GM23338 (cell line): ENCODE data around the gene RGL1. TPM values are rescaled to one million over a fixed set of nuclear protein-coding genes. Genes with fewer than 3 reads are reported as not detected.

Experiments
- ATAC-seq: fragments of 200-7000 bp; cut with Tn5 transposase; 3 replicates; pipeline ENCODE4 v1.9.1; 2020
- DNase-seq: peaks from one replicate; pipeline ENCODE4 v3.0.0-alpha.2; 2015; ENCODE audit warnings: low spot score
- H2AFZ ChIP-seq: fragments of 200-600 bp; sonication (generic); 2 replicates; pipeline ENCODE4 v1.8.0; 2016; ENCODE audit warnings: antibody characterized with exemption, mild to moderate bottlenecking, moderate library complexity
- H3F3A ChIP-seq: fragments of 200-600 bp; sonication (generic); replicated peaks from 2 replicates; pipeline ENCODE4 v1.8.0; 2017; ENCODE audit warnings: antibody characterized with exemption, mixed run types, low read depth
- H3K27ac ChIP-seq: fragments of 200-600 bp; sonication (generic); 2 replicates; pipeline ENCODE4 v1.6.1; 2016; ENCODE audit warnings: low read depth
- H3K27me3 ChIP-seq: fragments of 200-600 bp; sonication (generic); 2 replicates; pipeline ENCODE4 v1.8.0; 2016; ENCODE audit warnings: mild to moderate bottlenecking, mixed run types, moderate library complexity; ENCODE audit not compliant: insufficient read depth
- H3K36me3 ChIP-seq: fragments of 200-600 bp; sonication (generic); 2 replicates; pipeline ENCODE4 v1.8.0; 2016; ENCODE audit warnings: mild to moderate bottlenecking; ENCODE audit not compliant: insufficient read depth
- H3K4me1 ChIP-seq: fragments of 200-600 bp; sonication (generic); 2 replicates; pipeline ENCODE4 v1.8.0; 2016; ENCODE audit warnings: mild to moderate bottlenecking, moderate library complexity; ENCODE audit not compliant: insufficient read depth
- H3K4me2 ChIP-seq: fragments of 200-600 bp; sonication (generic); 2 replicates; pipeline ENCODE4 v1.7.1; 2017; ENCODE audit warnings: mixed run types
- H3K4me3 ChIP-seq: fragments of 200-600 bp; sonication (generic); 2 replicates; pipeline ENCODE4 v1.6.1; 2016; ENCODE audit warnings: mixed run types
- H3K79me2 ChIP-seq: fragments of 200-600 bp; sonication (generic); replicated peaks from 2 replicates; pipeline ENCODE4 v1.8.0; 2017; ENCODE audit warnings: mild to moderate bottlenecking; ENCODE audit not compliant: insufficient read depth
- H3K9me2 ChIP-seq: fragments of 200-600 bp; sonication (generic); 2 replicates; pipeline ENCODE4 v1.8.0; 2017; ENCODE audit not compliant: insufficient read depth
- H4K20me1 ChIP-seq: fragments of 200-600 bp; sonication (generic); replicated peaks from 2 replicates; pipeline ENCODE4 v1.8.0; 2017; ENCODE audit warnings: mild to moderate bottlenecking; ENCODE audit not compliant: insufficient read depth
- H3K27ac Mint-ChIP-seq: 2 replicates; pipeline ENCODE4 v1.8.0; 2020; ENCODE audit warnings: inconsistent platforms, mild to moderate bottlenecking, moderate library complexity, mixed read lengths
- H3K27me3 Mint-ChIP-seq: 3 replicates; pipeline ENCODE4 v1.8.0; 2022; ENCODE audit warnings: low read depth, mild to moderate bottlenecking, moderate library complexity, mixed read lengths, inconsistent platforms; ENCODE audit not compliant: insufficient read depth, poor library complexity
- H3K36me3 Mint-ChIP-seq: 3 replicates; pipeline ENCODE4 v1.8.0; 2021; ENCODE audit warnings: low read depth, mild to moderate bottlenecking, inconsistent platforms, moderate library complexity, mixed read lengths
- H3K4me1 Mint-ChIP-seq: 3 replicates; pipeline ENCODE4 v1.8.0; 2020; ENCODE audit warnings: mild to moderate bottlenecking, inconsistent platforms, mixed read lengths
- H3K4me3 Mint-ChIP-seq: 3 replicates; pipeline ENCODE4 v1.8.0; 2021; ENCODE audit warnings: moderate library complexity, mild to moderate bottlenecking, inconsistent platforms, mixed read lengths
- H3K9me3 Mint-ChIP-seq: 3 replicates; pipeline ENCODE4 v1.8.0; 2020; ENCODE audit warnings: moderate library complexity, mild to moderate bottlenecking, inconsistent platforms, mixed read lengths
- CREB1 ChIP-seq: fragments of 250-450 bp; sonication (Bioruptor Pico); IDR thresholded peaks from 2 replicates; pipeline ENCODE4 v1.5.0; 2020; ENCODE audit warnings: low read depth, mild to moderate bottlenecking, moderate library complexity
- ETS1 ChIP-seq: IDR thresholded peaks from 2 replicates; pipeline ENCODE4 v1.6.1; 2016; ENCODE audit warnings: antibody characterized with exemption
- EZH2 ChIP-seq: fragments of 200-600 bp; sonication (generic); IDR thresholded peaks from one replicate; pipeline ENCODE4 v1.8.0; 2017; ENCODE audit warnings: antibody characterized with exemption, mild to moderate bottlenecking, low read depth; ENCODE audit not compliant: unreplicated experiment
- EZH2phosphoT487 ChIP-seq: fragments of 200-600 bp; sonication (generic); IDR thresholded peaks from one replicate; pipeline ENCODE4 v1.8.1; 2018; ENCODE audit warnings: antibody characterized with exemption; ENCODE audit not compliant: unreplicated experiment
- NANOG ChIP-seq: IDR thresholded peaks from 2 replicates; pipeline ENCODE4 v1.6.1; 2016; ENCODE audit warnings: antibody characterized with exemption, borderline replicate concordance
- POLR2AphosphoS5 ChIP-seq: IDR thresholded peaks from 2 replicates; pipeline ENCODE4 v1.6.1; 2016; ENCODE audit warnings: antibody characterized with exemption, low read depth
- STAT1 ChIP-seq: IDR thresholded peaks from one replicate; pipeline ENCODE4 v1.6.1; 2016; ENCODE audit warnings: antibody characterized with exemption; ENCODE audit not compliant: unreplicated experiment
- ZNF114 ChIP-seq: fragments of 250-450 bp; sonication (Bioruptor Pico); IDR thresholded peaks from 2 replicates; pipeline ENCODE4 v1.5.0; 2020; ENCODE audit warnings: mild to moderate bottlenecking, moderate library complexity
- ZNF331 ChIP-seq: fragments of 250-450 bp; sonication (Bioruptor Pico); IDR thresholded peaks from 2 replicates; pipeline ENCODE4 v1.5.0; 2020; ENCODE audit warnings: low read depth, mild to moderate bottlenecking, moderate library complexity
- polyA plus RNA-seq: library from polyadenylated mRNA; unstranded; fragments of >200 nt; fragmentation: Nextera tagmentation; extraction: Ambion mirVana; gene quantifications from 2 replicates; pipeline ENCODE4 v1.2.1, GENCODE V29; 2016
- total RNA-seq: library from RNA; depleted of rRNA; stranded (reverse); fragments of >200 nt; shearing (Covaris generic); gene quantifications from 2 replicates; pipeline ENCODE4 v1.2.3, GENCODE V29; 2014
- TF ChIP-seq, protein P1 (sequence below): fragments of 250-450 bp; sonication (Bioruptor Pico); IDR thresholded peaks from 2 replicates; pipeline ENCODE4 v1.5.0; 2020; ENCODE audit warnings: mild to moderate bottlenecking, moderate library complexity
- TF ChIP-seq, protein P2 (sequence below), 2 experiments: fragments of 200-600 bp in 1 of 2; sonication (generic) in 1 of 2; conservative IDR thresholded peaks; 2 replicates each; pipeline versions ENCODE4 v1.5.1 to v1.6.1; 2016 to 2017; ENCODE audit warnings: antibody characterized with exemption in 2 of 2, low read depth in 2 of 2, mild to moderate bottlenecking in 2 of 2, moderate library complexity in 1 of 2
- TF ChIP-seq, protein P3 (sequence below): IDR thresholded peaks from one replicate; pipeline ENCODE4 v1.6.1; 2018; ENCODE audit warnings: antibody characterized with exemption; ENCODE audit not compliant: unreplicated experiment

Gene RGL1
- total and polyA plus RNA-seq, 2 experiments from 2014 or later: 0.91 to 2.6 TPM

- no peaks in the 10 kb centered on the region for H3K27me3 Mint-ChIP-seq
- H3K9me2 ChIP-seq: peaks cover 3% of the 10 kb centered on the region; the same call in 1 of the 2 replicates
- H3K4me2 ChIP-seq: no peak overlapping the region
- no peak overlapping the region for H3K4me3 ChIP-seq
- no peaks in the 10 kb centered on the region for H3K4me1 ChIP-seq
- DNase-seq (no peak), ATAC-seq (no peak)
- H3K27ac Mint-ChIP-seq: no peak overlapping the region
- TF ChIP-seq, protein P1, sequence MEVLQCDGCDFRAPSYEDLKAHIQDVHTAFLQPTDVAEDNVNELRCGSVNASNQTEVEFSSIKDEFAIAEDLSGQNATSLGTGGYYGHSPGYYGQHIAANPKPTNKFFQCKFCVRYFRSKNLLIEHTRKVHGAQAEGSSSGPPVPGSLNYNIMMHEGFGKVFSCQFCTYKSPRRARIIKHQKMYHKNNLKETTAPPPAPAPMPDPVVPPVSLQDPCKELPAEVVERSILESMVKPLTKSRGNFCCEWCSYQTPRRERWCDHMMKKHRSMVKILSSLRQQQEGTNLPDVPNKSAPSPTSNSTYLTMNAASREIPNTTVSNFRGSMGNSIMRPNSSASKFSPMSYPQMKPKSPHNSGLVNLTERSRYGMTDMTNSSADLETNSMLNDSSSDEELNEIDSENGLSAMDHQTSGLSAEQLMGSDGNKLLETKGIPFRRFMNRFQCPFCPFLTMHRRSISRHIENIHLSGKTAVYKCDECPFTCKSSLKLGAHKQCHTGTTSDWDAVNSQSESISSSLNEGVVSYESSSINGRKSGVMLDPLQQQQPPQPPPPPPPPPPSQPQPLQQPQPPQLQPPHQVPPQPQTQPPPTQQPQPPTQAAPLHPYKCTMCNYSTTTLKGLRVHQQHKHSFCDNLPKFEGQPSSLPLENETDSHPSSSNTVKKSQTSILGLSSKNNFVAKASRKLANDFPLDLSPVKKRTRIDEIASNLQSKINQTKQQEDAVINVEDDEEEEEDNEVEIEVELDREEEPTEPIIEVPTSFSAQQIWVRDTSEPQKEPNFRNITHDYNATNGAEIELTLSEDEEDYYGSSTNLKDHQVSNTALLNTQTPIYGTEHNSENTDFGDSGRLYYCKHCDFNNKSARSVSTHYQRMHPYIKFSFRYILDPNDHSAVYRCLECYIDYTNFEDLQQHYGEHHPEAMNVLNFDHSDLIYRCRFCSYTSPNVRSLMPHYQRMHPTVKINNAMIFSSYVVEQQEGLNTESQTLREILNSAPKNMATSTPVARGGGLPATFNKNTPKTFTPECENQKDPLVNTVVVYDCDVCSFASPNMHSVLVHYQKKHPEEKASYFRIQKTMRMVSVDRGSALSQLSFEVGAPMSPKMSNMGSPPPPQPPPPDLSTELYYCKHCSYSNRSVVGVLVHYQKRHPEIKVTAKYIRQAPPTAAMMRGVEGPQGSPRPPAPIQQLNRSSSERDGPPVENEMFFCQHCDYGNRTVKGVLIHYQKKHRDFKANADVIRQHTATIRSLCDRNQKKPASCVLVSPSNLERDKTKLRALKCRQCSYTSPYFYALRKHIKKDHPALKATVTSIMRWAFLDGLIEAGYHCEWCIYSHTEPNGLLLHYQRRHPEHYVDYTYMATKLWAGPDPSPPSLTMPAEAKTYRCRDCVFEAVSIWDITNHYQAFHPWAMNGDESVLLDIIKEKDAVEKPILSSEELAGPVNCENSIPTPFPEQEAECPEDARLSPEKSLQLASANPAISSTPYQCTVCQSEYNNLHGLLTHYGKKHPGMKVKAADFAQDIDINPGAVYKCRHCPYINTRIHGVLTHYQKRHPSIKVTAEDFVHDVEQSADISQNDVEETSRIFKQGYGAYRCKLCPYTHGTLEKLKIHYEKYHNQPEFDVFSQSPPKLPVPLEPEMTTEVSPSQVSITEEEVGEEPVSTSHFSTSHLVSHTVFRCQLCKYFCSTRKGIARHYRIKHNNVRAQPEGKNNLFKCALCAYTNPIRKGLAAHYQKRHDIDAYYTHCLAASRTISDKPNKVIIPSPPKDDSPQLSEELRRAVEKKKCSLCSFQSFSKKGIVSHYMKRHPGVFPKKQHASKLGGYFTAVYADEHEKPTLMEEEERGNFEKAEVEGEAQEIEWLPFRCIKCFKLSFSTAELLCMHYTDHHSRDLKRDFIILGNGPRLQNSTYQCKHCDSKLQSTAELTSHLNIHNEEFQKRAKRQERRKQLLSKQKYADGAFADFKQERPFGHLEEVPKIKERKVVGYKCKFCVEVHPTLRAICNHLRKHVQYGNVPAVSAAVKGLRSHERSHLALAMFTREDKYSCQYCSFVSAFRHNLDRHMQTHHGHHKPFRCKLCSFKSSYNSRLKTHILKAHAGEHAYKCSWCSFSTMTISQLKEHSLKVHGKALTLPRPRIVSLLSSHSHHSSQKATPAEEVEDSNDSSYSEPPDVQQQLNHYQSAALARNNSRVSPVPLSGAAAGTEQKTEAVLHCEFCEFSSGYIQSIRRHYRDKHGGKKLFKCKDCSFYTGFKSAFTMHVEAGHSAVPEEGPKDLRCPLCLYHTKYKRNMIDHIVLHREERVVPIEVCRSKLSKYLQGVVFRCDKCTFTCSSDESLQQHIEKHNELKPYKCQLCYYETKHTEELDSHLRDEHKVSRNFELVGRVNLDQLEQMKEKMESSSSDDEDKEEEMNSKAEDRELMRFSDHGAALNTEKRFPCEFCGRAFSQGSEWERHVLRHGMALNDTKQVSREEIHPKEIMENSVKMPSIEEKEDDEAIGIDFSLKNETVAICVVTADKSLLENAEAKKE (CRISPR knock-in tag): no peak
- TF ChIP-seq CREB1 (no peak), POLR2AphosphoS5 (no peak), ZNF331 (CRISPR knock-in tag) (no peak), ETS1 (no peak), ZNF114 (CRISPR knock-in tag) (no peak), EZH2phosphoT487 (no peak), NANOG (no peak), EZH2 (no peak), STAT1 (no peak)
- TF ChIP-seq, protein P2, sequence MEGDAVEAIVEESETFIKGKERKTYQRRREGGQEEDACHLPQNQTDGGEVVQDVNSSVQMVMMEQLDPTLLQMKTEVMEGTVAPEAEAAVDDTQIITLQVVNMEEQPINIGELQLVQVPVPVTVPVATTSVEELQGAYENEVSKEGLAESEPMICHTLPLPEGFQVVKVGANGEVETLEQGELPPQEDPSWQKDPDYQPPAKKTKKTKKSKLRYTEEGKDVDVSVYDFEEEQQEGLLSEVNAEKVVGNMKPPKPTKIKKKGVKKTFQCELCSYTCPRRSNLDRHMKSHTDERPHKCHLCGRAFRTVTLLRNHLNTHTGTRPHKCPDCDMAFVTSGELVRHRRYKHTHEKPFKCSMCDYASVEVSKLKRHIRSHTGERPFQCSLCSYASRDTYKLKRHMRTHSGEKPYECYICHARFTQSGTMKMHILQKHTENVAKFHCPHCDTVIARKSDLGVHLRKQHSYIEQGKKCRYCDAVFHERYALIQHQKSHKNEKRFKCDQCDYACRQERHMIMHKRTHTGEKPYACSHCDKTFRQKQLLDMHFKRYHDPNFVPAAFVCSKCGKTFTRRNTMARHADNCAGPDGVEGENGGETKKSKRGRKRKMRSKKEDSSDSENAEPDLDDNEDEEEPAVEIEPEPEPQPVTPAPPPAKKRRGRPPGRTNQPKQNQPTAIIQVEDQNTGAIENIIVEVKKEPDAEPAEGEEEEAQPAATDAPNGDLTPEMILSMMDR (conservative IDR thresholded peaks at IDR 0.05; ENCODE audit: low read depth in 2 of 2): no peak
- TF ChIP-seq, protein P3, sequence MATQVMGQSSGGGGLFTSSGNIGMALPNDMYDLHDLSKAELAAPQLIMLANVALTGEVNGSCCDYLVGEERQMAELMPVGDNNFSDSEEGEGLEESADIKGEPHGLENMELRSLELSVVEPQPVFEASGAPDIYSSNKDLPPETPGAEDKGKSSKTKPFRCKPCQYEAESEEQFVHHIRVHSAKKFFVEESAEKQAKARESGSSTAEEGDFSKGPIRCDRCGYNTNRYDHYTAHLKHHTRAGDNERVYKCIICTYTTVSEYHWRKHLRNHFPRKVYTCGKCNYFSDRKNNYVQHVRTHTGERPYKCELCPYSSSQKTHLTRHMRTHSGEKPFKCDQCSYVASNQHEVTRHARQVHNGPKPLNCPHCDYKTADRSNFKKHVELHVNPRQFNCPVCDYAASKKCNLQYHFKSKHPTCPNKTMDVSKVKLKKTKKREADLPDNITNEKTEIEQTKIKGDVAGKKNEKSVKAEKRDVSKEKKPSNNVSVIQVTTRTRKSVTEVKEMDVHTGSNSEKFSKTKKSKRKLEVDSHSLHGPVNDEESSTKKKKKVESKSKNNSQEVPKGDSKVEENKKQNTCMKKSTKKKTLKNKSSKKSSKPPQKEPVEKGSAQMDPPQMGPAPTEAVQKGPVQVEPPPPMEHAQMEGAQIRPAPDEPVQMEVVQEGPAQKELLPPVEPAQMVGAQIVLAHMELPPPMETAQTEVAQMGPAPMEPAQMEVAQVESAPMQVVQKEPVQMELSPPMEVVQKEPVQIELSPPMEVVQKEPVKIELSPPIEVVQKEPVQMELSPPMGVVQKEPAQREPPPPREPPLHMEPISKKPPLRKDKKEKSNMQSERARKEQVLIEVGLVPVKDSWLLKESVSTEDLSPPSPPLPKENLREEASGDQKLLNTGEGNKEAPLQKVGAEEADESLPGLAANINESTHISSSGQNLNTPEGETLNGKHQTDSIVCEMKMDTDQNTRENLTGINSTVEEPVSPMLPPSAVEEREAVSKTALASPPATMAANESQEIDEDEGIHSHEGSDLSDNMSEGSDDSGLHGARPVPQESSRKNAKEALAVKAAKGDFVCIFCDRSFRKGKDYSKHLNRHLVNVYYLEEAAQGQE: no peak
- H3K4me1 Mint-ChIP-seq: peaks cover 4% of the 10 kb centered on the region; the same call in 2 of the 3 replicates
- H3K4me3 Mint-ChIP-seq: no peak overlapping the region
- no peaks in the 10 kb centered on the region for H3F3A ChIP-seq
- H3K36me3 ChIP-seq: no peaks in the 10 kb centered on the region
- H3K79me2 ChIP-seq: no peaks in the 10 kb centered on the region
- no peaks in the 10 kb centered on the region for H4K20me1 ChIP-seq
- H3K27ac ChIP-seq: no peak overlapping the region
- no peak overlapping the region for H2AFZ ChIP-seq
- no peaks in the 10 kb centered on the region for H3K9me3 Mint-ChIP-seq
- no peaks in the 10 kb centered on the region for H3K36me3 Mint-ChIP-seq
- no peaks in the 10 kb centered on the region for H3K27me3 ChIP-seq
Measured at GRCh38 chr1:183821889-183822611, 17.1 kb downstream of the RGL1 start.
